ENCODE data around the gene LILRB1. TPM values are rescaled to one million over a fixed set of nuclear protein-coding genes. Genes with fewer than 3 reads are reported as not detected.
"Not testable (repeated sequence)": the region's sequence is repeated elsewhere in the genome, so short reads cannot be mapped to it uniquely, and the experiment has no call there.

LILRB1 gene
- total and polyA plus RNA-seq, 9 of the 15 experiments (the other 6 are each of a cell fraction or from before 2014, with no cell fraction given) = not detected

- CTCF ChIA-PET (ENCODE audit: low intra/inter-chr PET ratio); H3K9me3 ChIP-seq (replicated peaks; ENCODE audit: control insufficient read depth, insufficient read depth, low read depth, low read length); H3K36me3 ChIP-seq (ENCODE audit: control insufficient read depth, insufficient read depth, low read length); H3K9me1 ChIP-seq (ENCODE audit: control insufficient read depth, insufficient read depth, low read length); H4K20me1 ChIP-seq (replicated peaks; ENCODE audit: control insufficient read depth, insufficient read depth, low read length); POLR2A ChIA-PET; H3K27ac ChIP-seq (ENCODE audit: extremely low read depth, low read depth, low read length); H3K4me2 ChIP-seq (ENCODE audit: insufficient read depth, low read length); H2AFZ ChIP-seq (ENCODE audit: low read depth, low read length); H3K79me2 ChIP-seq (ENCODE audit: control insufficient read depth, insufficient read depth, low read length); DNase-seq (ENCODE audit: extremely low read depth in 1 of 4, low spot score in 3 of 4); H3K9ac ChIP-seq (ENCODE audit: insufficient read depth in 1 of 2, low read depth in 2 of 2, low read length in 2 of 2); BruUV-seq (replicated peaks); intact Hi-C loops (cut with micrococcal nuclease); FAIRE-seq; ATAC-seq; H3K4me1 ChIP-seq (replicated peaks in 1 of 2; ENCODE audit: control insufficient read depth in 2 of 2, insufficient read depth in 2 of 2, low read length in 2 of 2); H3K4me3 ChIP-seq: not testable (repeated sequence)
- in situ Hi-C loops (cut with MboI) = loop anchor here (5.0 kb wide), 1 partner anchor 350 kb away; the partner anchor contains the start of gene LILRB2
- WGBS (ENCODE audit: insufficient coverage, low coverage, missing lambda C conversion rate) = 1% methylated on average over 15 of the region's 16 CpGs
- peaks cover 3 to 38% of the 10 kb centered on the region in 2 experiments; a peak in 3 of 5 replicates for H3K27me3 ChIP-seq (ENCODE audit: control insufficient read depth in 2 of 2, insufficient read depth in 2 of 2, low read length in 2 of 2)
These were observed 2.2 kb downstream of the LILRB1 start for GRCh38 chr19:54632517-54632916.

- no TSS peak for BruUV-seq (replicated peaks)
- Histone ChIP-seq H3K27ac (ENCODE audit: extremely low read depth, low read depth, low read length) (no peak overlapping the region), H3K9me1 (ENCODE audit: control insufficient read depth, insufficient read depth, low read length) (no peaks in the 10 kb centered on the region), H3K4me2 (ENCODE audit: insufficient read depth, low read length) (no peak overlapping the region), H3K27me3 (ENCODE audit: control insufficient read depth in 2 of 2, insufficient read depth in 2 of 2, low read length in 2 of 2) (peaks cover 3 to 38% of the 10 kb centered on the region in 2 experiments; a peak in 3 of 5 replicates), H3K79me2 (ENCODE audit: control insufficient read depth, insufficient read depth, low read length) (no peaks in the 10 kb centered on the region), H4K20me1 (replicated peaks; ENCODE audit: control insufficient read depth, insufficient read depth, low read length) (no peaks in the 10 kb centered on the region), H3K4me1 (replicated peaks in 1 of 2; ENCODE audit: control insufficient read depth in 2 of 2, insufficient read depth in 2 of 2, low read length in 2 of 2) (no peaks in the 10 kb centered on the region), H3K9ac (ENCODE audit: insufficient read depth in 1 of 2, low read depth in 2 of 2, low read length in 2 of 2) (no peak overlapping the region), H3K4me3 (no peak overlapping the region), H3K36me3 (ENCODE audit: control insufficient read depth, insufficient read depth, low read length) (no peaks in the 10 kb centered on the region), H2AFZ (ENCODE audit: low read depth, low read length) (no peak overlapping the region), H3K9me3 (replicated peaks; ENCODE audit: control insufficient read depth, insufficient read depth, low read depth, low read length) (no peaks in the 10 kb centered on the region)
- 1% methylated on average over 7 of the region's 7 CpGs for WGBS (ENCODE audit: insufficient coverage, low coverage, missing lambda C conversion rate)
- ATAC-seq (no peak), FAIRE-seq (no peak), DNase-seq (ENCODE audit: extremely low read depth in 1 of 4, low spot score in 3 of 4) (no peak)
- ChIA-PET POLR2A (no interaction called here), CTCF (ENCODE audit: low intra/inter-chr PET ratio) (no interaction called here)
- TF ChIP-seq TAF7 (tag; IDR thresholded peaks at IDR 0.05) (no peak), ATF1 (CRISPR knock-in tag; IDR thresholded peaks at IDR 0.05) (no peak), ATF1 (tag; IDR thresholded peaks at IDR 0.05) (no peak), HIVEP1 (CRISPR knock-in tag; IDR thresholded peaks at IDR 0.05) (no peak), ZNF3 (CRISPR knock-in tag; IDR thresholded peaks at IDR 0.05) (no peak), BCL6 (CRISPR knock-in tag; IDR thresholded peaks at IDR 0.05) (no peak), MCM5 (IDR thresholded peaks at IDR 0.05; ENCODE audit: low read depth) (no peak), SREBF1 (IDR thresholded peaks at IDR 0.05; ENCODE audit: borderline replicate concordance, low read depth, low read length) (no peak), MTA1 (IDR thresholded peaks at IDR 0.05; ENCODE audit: borderline replicate concordance) (no peak), JUN (IDR thresholded peaks at IDR 0.05; ENCODE audit: borderline replicate concordance, low read depth, low read length) (no peak), JUN (CRISPR knock-in tag; IDR thresholded peaks at IDR 0.05; ENCODE audit: borderline replicate concordance) (no peak), MLLT1 (IDR thresholded peaks at IDR 0.05) (no peak), ZNF239 (CRISPR knock-in tag; IDR thresholded peaks at IDR 0.05) (no peak), ZNF584 (CRISPR knock-in tag; IDR thresholded peaks at IDR 0.05; ENCODE audit: low read depth) (no peak), HOXB6 (CRISPR knock-in tag; IDR thresholded peaks at IDR 0.05; ENCODE audit: borderline replicate concordance) (no peak)
- in situ Hi-C loops (cut with MboI) = loop anchor here (5.0 kb wide), 1 partner anchor 351 kb away; the partner anchor contains the start of gene LILRB2
- intact Hi-C loops (cut with micrococcal nuclease) = no loop called here
These were observed 3.1 kb downstream of the LILRB1 start for GRCh38 chr19:54633401-54633800.
